Umbilical cord (tissue), 2 donors: ENCODE measurements around the gene RIC8A. TPM values are rescaled to one million over a fixed set of nuclear protein-coding genes. Genes with fewer than 3 reads are reported as not detected.
A peak's percentile ranks its signal among the peaks of the same experiment; 100 is the strongest.
"Not testable (repeated sequence)": the region's sequence is repeated elsewhere in the genome, so short reads cannot be mapped to it uniquely, and the experiment has no call there.

Experiments used
- DNase-seq: peaks from one replicate; pipeline ENCODE4 v3.0.0-alpha.2; 2015; ENCODE audit warnings: low spot score
- total RNA-seq: library from RNA; depleted of rRNA; stranded (reverse); fragments of >200 nt; gene quantifications from one replicate; pipeline ENCODE4 v1.2.3, GENCODE V29; 2014; ENCODE audit warnings: low replicate concordance; ENCODE audit not compliant: insufficient read depth

The RIC8A gene
- total RNA-seq, 1 donor from 2014 or later, result 83.3 TPM

DNA sequence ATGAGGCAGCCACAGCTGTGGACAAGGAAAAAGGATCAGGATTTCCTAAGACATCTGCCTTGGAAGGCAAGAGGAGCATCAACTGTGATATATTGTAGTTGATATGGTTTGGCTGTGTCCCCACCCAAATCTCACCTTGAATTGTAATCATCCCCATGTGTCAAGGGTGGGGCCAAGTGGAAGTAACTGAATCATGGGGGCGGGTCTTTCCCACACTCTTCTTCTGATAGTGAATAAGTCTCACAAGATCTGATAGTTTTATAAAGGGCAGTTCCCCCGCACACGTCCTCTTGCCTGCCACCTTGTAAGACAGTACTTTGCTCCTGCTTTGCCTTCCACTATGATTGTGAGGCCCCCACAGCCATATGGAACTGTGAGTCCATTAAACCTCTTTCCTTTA, 10.2 kb downstream of the RIC8A start:
- no peak for DNase-seq

- no peak for DNase-seq
Observed at GRCh38 chr11:218815-219593, 11.5 kb downstream of the RIC8A start.

GRCh38 chr11:220641-221215, 13.2 kb downstream of the RIC8A start:
- DNase-seq, result not testable (repeated sequence)

GRCh38 chr11:221539-221938, 14.0 kb downstream of the RIC8A start:
- DNase-seq, result no peak

DNA sequence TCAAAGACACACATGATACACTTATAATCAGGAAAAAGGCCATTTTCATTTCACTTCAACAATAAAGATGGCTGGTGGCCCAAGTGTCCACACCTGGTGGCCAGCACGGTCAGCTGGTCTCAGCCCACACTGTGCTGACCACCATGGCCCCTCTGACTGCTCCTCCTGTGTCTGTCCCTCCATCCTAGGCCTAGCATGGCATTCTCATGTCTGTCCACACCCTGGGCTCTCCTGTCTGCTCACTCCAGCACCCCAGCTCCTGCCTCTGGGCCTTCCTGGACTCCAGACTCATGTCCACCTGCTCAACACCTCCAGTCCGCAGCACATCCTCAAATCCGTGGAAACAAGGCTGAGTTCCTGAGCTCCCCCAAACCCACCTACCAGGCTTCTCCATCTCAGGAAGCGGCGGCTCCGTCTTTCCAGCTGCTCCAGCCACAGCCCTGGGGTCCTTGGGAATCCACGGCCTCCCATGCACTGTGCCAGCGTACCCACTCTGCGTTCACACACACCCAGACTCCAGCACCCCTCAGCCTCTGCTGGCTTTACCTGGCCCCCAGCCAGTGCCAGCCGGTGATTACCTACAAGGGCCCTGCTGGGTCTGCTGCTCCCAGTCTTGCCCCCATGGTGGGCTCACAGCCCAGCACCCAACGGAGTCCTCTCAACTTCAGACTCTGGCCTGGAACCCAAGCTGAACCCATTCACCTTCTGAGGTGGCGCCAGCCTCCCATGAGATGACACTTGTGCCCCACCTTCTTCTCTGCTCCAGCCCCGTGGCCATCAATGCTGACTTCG, 14.7 kb downstream of the RIC8A start:
- no peak for DNase-seq

GRCh38 chr11:223026-223789, 15.7 kb downstream of the RIC8A start:
- DNase-seq, result no peak

DNA sequence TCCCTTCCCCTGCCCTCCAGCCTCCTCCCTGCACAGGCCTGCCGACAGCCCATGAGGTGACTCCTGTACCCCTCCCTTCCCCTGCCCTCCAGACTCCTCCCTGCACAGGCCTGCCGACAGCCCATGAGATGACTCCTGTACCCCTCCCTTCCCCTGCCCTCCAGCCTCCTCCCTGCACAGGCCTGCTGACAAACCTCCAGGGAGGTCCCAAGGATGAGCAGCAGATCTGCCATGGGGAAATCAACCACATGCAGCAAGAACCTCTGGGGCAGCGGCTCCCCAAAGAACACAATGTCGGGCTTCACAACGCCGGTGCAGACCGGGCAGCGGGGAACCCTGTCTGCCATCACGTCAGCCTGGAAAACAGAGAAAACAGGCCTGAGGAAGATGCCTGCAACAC, 16.4 kb downstream of the RIC8A start:
- DNase-seq, result no peak

- no peak for DNase-seq
Observed at GRCh38 chr11:224424-224823, 16.9 kb downstream of the RIC8A start.

GRCh38 chr11:225734-226453, 18.4 kb downstream of the RIC8A start:
- no peak for DNase-seq

GRCh38 chr11:227824-228379, 20.4 kb downstream of the RIC8A start:
- DNase-seq, result no peak

DNA sequence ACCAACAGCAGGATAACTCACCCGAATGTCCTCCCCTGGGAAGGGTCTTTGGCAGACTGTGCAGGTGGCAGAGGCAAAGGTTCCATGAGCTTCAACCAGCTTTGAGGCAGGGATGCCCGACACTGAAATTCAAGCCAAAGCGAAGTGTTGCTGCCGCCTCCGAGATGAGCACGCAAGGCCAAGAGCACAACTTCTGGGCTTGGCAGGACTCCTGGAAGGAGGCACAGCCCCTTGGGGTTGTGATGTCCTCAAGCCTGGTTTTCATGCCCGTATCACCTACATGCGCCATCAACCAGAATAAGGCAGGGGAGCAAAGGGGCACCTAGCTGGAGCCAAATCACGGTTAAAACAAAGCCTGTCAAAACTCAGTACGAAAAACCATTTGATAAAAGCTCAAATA, 22.9 kb downstream of the RIC8A start:
- no peak for DNase-seq

GRCh38 chr11:232783-233565, 25.5 kb downstream of the RIC8A start:
- DNase-seq, result no peak

DNA sequence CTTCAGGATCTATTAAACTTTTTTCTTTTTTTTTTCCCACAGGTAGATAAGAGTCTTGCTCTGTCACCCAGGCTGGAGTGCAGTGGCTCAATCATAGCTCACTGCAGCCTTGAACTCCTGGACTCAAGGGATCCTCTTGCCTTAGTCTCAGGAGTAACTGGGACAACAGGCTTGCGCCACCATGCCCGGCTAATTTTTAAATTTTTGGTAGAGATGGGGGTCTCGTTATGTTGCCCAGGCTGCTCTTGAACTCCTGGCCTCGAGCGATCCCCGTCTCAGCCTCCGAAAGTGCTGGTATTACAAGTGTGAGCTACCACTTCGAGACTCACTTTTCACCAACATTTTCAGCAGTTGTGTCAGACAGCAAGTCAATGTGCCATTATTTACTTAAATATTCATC, 27.7 kb downstream of the RIC8A start:
- DNase-seq, result no peak

DNA sequence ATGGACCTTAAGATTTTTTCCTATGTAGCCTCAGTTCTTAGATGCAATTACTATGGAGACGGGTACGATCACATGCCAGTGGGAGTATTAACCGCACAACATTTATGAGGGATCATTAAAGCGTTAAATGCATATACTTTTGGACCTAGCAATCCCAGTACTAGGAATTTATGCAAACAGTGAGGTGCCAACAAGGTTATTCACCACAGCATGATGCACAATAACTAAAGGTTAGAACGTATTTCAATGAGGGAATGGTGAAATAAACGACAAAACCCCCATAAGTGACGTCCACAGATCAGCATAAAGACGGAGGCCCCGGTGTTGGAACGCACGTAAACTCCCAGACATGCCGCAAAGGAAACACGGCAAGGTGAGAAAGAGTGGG, 28.1 kb downstream of the RIC8A start:
- no peak for DNase-seq

- DNase-seq, result peak; percentile 88
Observed at GRCh38 chr11:235997-236773, 28.7 kb downstream of the RIC8A start, which contains the start of gene SIRT3. Gene SIRT3 (minus strand): TSS chr11:236342. CDS start chr11:236328, 14 bp downstream.

GRCh38 chr11:236774-237767, 29.6 kb downstream of the RIC8A start, which contains the start of gene PSMD13:
Gene PSMD13 (plus strand): TSS chr11:236976. CDS start chr11:237050, 74 bp downstream.
- DNase-seq, result peak; percentile 91

GRCh38 chr11:238346-238745, 30.8 kb downstream of the RIC8A start:
- DNase-seq, result not testable (repeated sequence)

- DNase-seq, result no peak
Observed at GRCh38 chr11:240315-240714, 32.8 kb downstream of the RIC8A start.
